Measurements from ENCODE around the gene CCDC15.

Gene CCDC15

GRCh38 chr11:125057693-125058016 is 103.7 kb downstream of the CCDC15 start:
- Histone ChIP-seq H4K8ac (ENCODE audit: low read length) (no peak overlapping the region), H3K36me3 (ENCODE audit: control insufficient read depth in 1 of 2, insufficient read depth in 2 of 2, low read depth in 1 of 2, low read length in 2 of 2) (no peaks in the 10 kb centered on the region), H3K9me3 (ENCODE audit: control insufficient read depth, low read length) (no peaks in the 10 kb centered on the region), H2BK5ac (ENCODE audit: low read depth, low read length, poor library complexity, severe bottlenecking) (no peak overlapping the region), H2BK12ac (ENCODE audit: low read length in 2 of 2) (no peak overlapping the region), H2AK5ac (ENCODE audit: low read length, severe bottlenecking) (no peak overlapping the region), H3K4me1 (ENCODE audit: control insufficient read depth, insufficient read depth, low read depth, low read length) (peaks cover 2% of the 10 kb centered on the region), H3K18ac (ENCODE audit: low read depth in 1 of 2, low read length in 2 of 2) (no peak overlapping the region), H4K91ac (ENCODE audit: low read length) (no peak overlapping the region), H3K4me2 (ENCODE audit: low read length, poor library complexity, severe bottlenecking) (no peak overlapping the region), H3K79me1 (replicated peaks; ENCODE audit: low read length, poor library complexity, severe bottlenecking) (no peaks in the 10 kb centered on the region), H3K4me3 (ENCODE audit: insufficient read depth in 1 of 2, low read depth in 1 of 2, low read length in 2 of 2) (no peak overlapping the region), H3K27ac (ENCODE audit: low read length, poor library complexity, severe bottlenecking) (no peak overlapping the region), H2BK15ac (ENCODE audit: low read depth, poor library complexity, severe bottlenecking) (no peak overlapping the region), H2AFZ (ENCODE audit: low read depth, low read length) (no peak overlapping the region), H2BK120ac (ENCODE audit: low read depth, low read length) (no peak overlapping the region), H3K4ac (ENCODE audit: low read depth in 1 of 2, low read length in 2 of 2) (no peak overlapping the region), H3K23ac (ENCODE audit: low read length in 2 of 2) (no peak overlapping the region), H3K14ac (ENCODE audit: low read length in 2 of 2) (no peak overlapping the region), H3K27me3 (ENCODE audit: control insufficient read depth in 1 of 2, insufficient read depth in 1 of 2, low read length in 2 of 2) (no peaks in the 10 kb centered on the region), H3K9ac (ENCODE audit: low read length) (no peak overlapping the region)
- 91% methylated on average over 5 of the region's 5 CpGs for WGBS
- DNase-seq, result no peak

DNA sequence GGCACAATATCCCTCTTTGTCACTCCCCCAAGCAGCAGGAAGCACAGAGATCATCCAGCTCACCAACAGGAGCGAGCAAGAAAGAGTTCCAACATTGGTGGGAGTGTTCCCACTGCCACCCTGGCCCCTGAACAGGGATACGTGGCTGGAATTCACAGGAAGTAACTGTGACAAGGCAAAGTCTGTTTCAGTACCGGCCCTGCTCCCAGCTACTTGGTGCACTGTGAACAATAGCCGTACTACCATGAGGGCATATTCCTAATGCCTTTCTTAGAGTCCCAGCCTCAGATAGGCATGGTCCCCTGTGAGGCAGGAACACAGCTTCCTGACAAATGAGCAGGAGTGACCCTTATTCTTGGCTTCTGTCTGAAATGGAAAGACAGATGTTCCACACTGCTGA is 107.3 kb downstream of the CCDC15 start:
- Histone ChIP-seq H3K4me1 (ENCODE audit: control insufficient read depth, insufficient read depth, low read depth, low read length) (peaks cover 14% of the 10 kb centered on the region), H2BK12ac (ENCODE audit: low read length in 2 of 2) (no peak overlapping the region), H3K4ac (ENCODE audit: low read depth in 1 of 2, low read length in 2 of 2) (no peak overlapping the region), H2BK120ac (ENCODE audit: low read depth, low read length) (no peak overlapping the region), H3K4me2 (ENCODE audit: low read length, poor library complexity, severe bottlenecking) (no peak overlapping the region), H3K27ac (ENCODE audit: low read length, poor library complexity, severe bottlenecking) (no peak overlapping the region), H2BK5ac (ENCODE audit: low read depth, low read length, poor library complexity, severe bottlenecking) (no peak overlapping the region), H3K18ac (ENCODE audit: low read depth in 1 of 2, low read length in 2 of 2) (no peak overlapping the region), H3K23ac (ENCODE audit: low read length in 2 of 2) (no peak overlapping the region), H3K4me3 (ENCODE audit: insufficient read depth in 1 of 2, low read depth in 1 of 2, low read length in 2 of 2) (no peak overlapping the region), H3K9ac (ENCODE audit: low read length) (no peak overlapping the region), H2BK15ac (ENCODE audit: low read depth, poor library complexity, severe bottlenecking) (no peak overlapping the region), H3K36me3 (ENCODE audit: control insufficient read depth in 1 of 2, insufficient read depth in 2 of 2, low read depth in 1 of 2, low read length in 2 of 2) (no peaks in the 10 kb centered on the region), H3K79me1 (replicated peaks; ENCODE audit: low read length, poor library complexity, severe bottlenecking) (no peaks in the 10 kb centered on the region), H4K8ac (ENCODE audit: low read length) (peak overlapping the region; percentile 19), H4K91ac (ENCODE audit: low read length) (no peak overlapping the region), H2AK5ac (ENCODE audit: low read length, severe bottlenecking) (no peak overlapping the region), H2AFZ (ENCODE audit: low read depth, low read length) (no peak overlapping the region), H3K14ac (ENCODE audit: low read length in 2 of 2) (no peak overlapping the region), H3K9me3 (ENCODE audit: control insufficient read depth, low read length) (no peaks in the 10 kb centered on the region), H3K27me3 (ENCODE audit: control insufficient read depth in 1 of 2, insufficient read depth in 1 of 2, low read length in 2 of 2) (peaks cover 0 to 3% of the 10 kb centered on the region in 2 experiments)
- 61% methylated on average over 4 of the region's 4 CpGs for WGBS
- no peak for DNase-seq

GRCh38 chr11:125062218-125062930 is 108.4 kb downstream of the CCDC15 start:
- peak overlapping the region; percentile 82 for H4K8ac ChIP-seq (ENCODE audit: low read length)

DNA sequence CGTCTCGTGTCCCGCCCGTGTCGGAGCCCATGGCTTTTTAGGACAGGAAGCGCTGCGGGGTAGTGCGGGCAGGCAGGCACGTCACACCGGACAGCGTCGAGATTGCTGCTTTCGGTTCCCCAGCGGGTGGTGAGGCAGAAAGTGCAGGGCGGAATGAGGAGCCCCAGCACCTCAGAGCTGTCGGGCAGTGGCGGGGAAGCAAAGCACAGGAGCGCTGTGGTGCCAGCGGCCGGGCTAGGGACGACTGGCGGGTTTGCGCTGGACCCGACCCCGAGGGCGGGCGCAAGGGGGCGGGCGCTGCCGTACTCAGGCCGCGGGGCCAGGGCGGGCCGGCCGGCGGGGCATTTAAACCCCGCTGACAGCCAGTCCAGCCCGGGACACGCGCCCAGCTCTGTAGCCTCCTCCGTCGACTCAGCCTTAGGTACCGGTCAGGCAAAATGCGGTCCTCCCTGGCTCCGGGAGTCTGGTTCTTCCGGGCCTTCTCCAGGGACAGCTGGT is 109.0 kb downstream of the CCDC15 start, which contains the start of gene SLC37A2:
TSS of gene SLC37A2 (plus strand) at position 375 of the 498 bp plus-strand sequence. CDS start at position 438, 63 bp downstream.
- H3K14ac ChIP-seq (ENCODE audit: low read length in 2 of 2), result peak within 1 kb of the TSS in 1 of 2 experiments; percentile 74
- H3K9me3 ChIP-seq (ENCODE audit: control insufficient read depth, low read length), result no peaks in the 10 kb centered on the region
- peak within 1 kb of the TSS; percentile 51 to 83 for H3K23ac ChIP-seq (ENCODE audit: low read length in 2 of 2)
- H3K18ac ChIP-seq (ENCODE audit: low read depth in 1 of 2, low read length in 2 of 2), result peak within 1 kb of the TSS; percentile 80 to 90
- H2BK15ac ChIP-seq (ENCODE audit: low read depth, poor library complexity, severe bottlenecking), result peak within 1 kb of the TSS; percentile 92
- WGBS, result under 1% methylated on average over 44 of the region's 46 CpGs
- H2BK5ac ChIP-seq (ENCODE audit: low read depth, low read length, poor library complexity, severe bottlenecking), result no peak within 1 kb of the TSS
- H4K8ac ChIP-seq (ENCODE audit: low read length), result peak within 1 kb of the TSS; percentile 82
- DNase-seq, result peak; percentile 72
- peak within 1 kb of the TSS; percentile 86 for H3K9ac ChIP-seq (ENCODE audit: low read length)
- peak within 1 kb of the TSS; percentile 21 for H4K91ac ChIP-seq (ENCODE audit: low read length)
- no peak within 1 kb of the TSS for H2AK5ac ChIP-seq (ENCODE audit: low read length, severe bottlenecking)
- H3K4me1 ChIP-seq (ENCODE audit: control insufficient read depth, insufficient read depth, low read depth, low read length), result peaks cover 14% of the 10 kb centered on the region
- H3K27ac ChIP-seq (ENCODE audit: low read length, poor library complexity, severe bottlenecking), result no peak within 1 kb of the TSS
- no peaks in the 10 kb centered on the region for H3K79me1 ChIP-seq (replicated peaks; ENCODE audit: low read length, poor library complexity, severe bottlenecking)
- H2BK120ac ChIP-seq (ENCODE audit: low read depth, low read length), result no peak within 1 kb of the TSS
- peak within 1 kb of the TSS in 1 of 2 experiments; percentile 28 for H2BK12ac ChIP-seq (ENCODE audit: low read length in 2 of 2)
- H3K4me3 ChIP-seq (ENCODE audit: insufficient read depth in 1 of 2, low read depth in 1 of 2, low read length in 2 of 2), result peak within 1 kb of the TSS; percentile 70 to 89
- peak within 1 kb of the TSS; percentile 91 for H2AFZ ChIP-seq (ENCODE audit: low read depth, low read length)
- peak within 1 kb of the TSS; percentile 100 for H3K4me2 ChIP-seq (ENCODE audit: low read length, poor library complexity, severe bottlenecking)
- no peaks in the 10 kb centered on the region for H3K36me3 ChIP-seq (ENCODE audit: control insufficient read depth in 1 of 2, insufficient read depth in 2 of 2, low read depth in 1 of 2, low read length in 2 of 2)
- peak within 1 kb of the TSS in 1 of 2 experiments; percentile 30 for H3K4ac ChIP-seq (ENCODE audit: low read depth in 1 of 2, low read length in 2 of 2)
- H3K27me3 ChIP-seq (ENCODE audit: control insufficient read depth in 1 of 2, insufficient read depth in 1 of 2, low read length in 2 of 2), result peaks cover 0 to 3% of the 10 kb centered on the region in 2 experiments

More at GRCh38 chr11:125062218-125062930, 108.4 kb downstream of the CCDC15 start:
- Histone ChIP-seq H2AFZ (ENCODE audit: low read depth, low read length) (peak overlapping the region; percentile 91), H3K18ac (ENCODE audit: low read depth in 1 of 2, low read length in 2 of 2) (peak overlapping the region in 1 of 2 experiments; percentile 80), H2BK120ac (ENCODE audit: low read depth, low read length) (no peak overlapping the region), H3K14ac (ENCODE audit: low read length in 2 of 2) (no peak overlapping the region), H4K91ac (ENCODE audit: low read length) (no peak overlapping the region), H3K4ac (ENCODE audit: low read depth in 1 of 2, low read length in 2 of 2) (no peak overlapping the region), H3K27me3 (ENCODE audit: control insufficient read depth in 1 of 2, insufficient read depth in 1 of 2, low read length in 2 of 2) (peaks cover 0 to 3% of the 10 kb centered on the region in 2 experiments), H3K9me3 (ENCODE audit: control insufficient read depth, low read length) (no peaks in the 10 kb centered on the region), H2BK5ac (ENCODE audit: low read depth, low read length, poor library complexity, severe bottlenecking) (no peak overlapping the region), H2BK12ac (ENCODE audit: low read length in 2 of 2) (peak overlapping the region in 1 of 2 experiments; percentile 28), H3K79me1 (replicated peaks; ENCODE audit: low read length, poor library complexity, severe bottlenecking) (no peaks in the 10 kb centered on the region), H2AK5ac (ENCODE audit: low read length, severe bottlenecking) (no peak overlapping the region), H3K36me3 (ENCODE audit: control insufficient read depth in 1 of 2, insufficient read depth in 2 of 2, low read depth in 1 of 2, low read length in 2 of 2) (no peaks in the 10 kb centered on the region), H3K9ac (ENCODE audit: low read length) (peak overlapping the region; percentile 86), H3K23ac (ENCODE audit: low read length in 2 of 2) (peak overlapping the region in 1 of 2 experiments; percentile 83), H3K4me2 (ENCODE audit: low read length, poor library complexity, severe bottlenecking) (peak overlapping the region; percentile 100), H3K27ac (ENCODE audit: low read length, poor library complexity, severe bottlenecking) (no peak overlapping the region), H3K4me1 (ENCODE audit: control insufficient read depth, insufficient read depth, low read depth, low read length) (peaks cover 14% of the 10 kb centered on the region), H2BK15ac (ENCODE audit: low read depth, poor library complexity, severe bottlenecking) (peak overlapping the region; percentile 92), H3K4me3 (ENCODE audit: insufficient read depth in 1 of 2, low read depth in 1 of 2, low read length in 2 of 2) (peak overlapping the region; percentile 70 to 89)
- 43% methylated on average over 15 of the region's 19 CpGs for WGBS
- peak; percentile 11 for DNase-seq
